ENCODE data around the gene RTN1. TPM values are rescaled to one million over a fixed set of nuclear protein-coding genes. Genes with fewer than 3 reads are reported as not detected.
A peak's percentile ranks its signal among the peaks of the same experiment; 100 is the strongest.

Gene RTN1
- total RNA-seq, 1 donor from 2014 or later, result not detected

GRCh38 chr14:59591641-59592370 lies 278.8 kb downstream of the RTN1 start:
- Histone ChIP-seq H3K4me3 (ENCODE audit: low read depth, low read length) (no peak overlapping the region), H3K27me3 (ENCODE audit: control insufficient read depth, insufficient read depth, low read length) (no peaks in the 10 kb centered on the region), H3K36me3 (ENCODE audit: control insufficient read depth, insufficient read depth, low read length) (no peaks in the 10 kb centered on the region)
- no peak for TF ChIP-seq CTCF (IDR thresholded peaks at IDR 0.05; ENCODE audit: insufficient read depth, low read length, severe bottlenecking)
- peak; percentile 47 for FAIRE-seq
- no peak for DNase-seq (ENCODE audit: low read depth)

- DNase-seq (ENCODE audit: low read depth) (no peak), FAIRE-seq (no peak)
- TF ChIP-seq CTCF (IDR thresholded peaks at IDR 0.05; ENCODE audit: insufficient read depth, low read length, severe bottlenecking), result no peak
Observed at GRCh38 chr14:59588101-59588500, 282.5 kb downstream of the RTN1 start.

DNA sequence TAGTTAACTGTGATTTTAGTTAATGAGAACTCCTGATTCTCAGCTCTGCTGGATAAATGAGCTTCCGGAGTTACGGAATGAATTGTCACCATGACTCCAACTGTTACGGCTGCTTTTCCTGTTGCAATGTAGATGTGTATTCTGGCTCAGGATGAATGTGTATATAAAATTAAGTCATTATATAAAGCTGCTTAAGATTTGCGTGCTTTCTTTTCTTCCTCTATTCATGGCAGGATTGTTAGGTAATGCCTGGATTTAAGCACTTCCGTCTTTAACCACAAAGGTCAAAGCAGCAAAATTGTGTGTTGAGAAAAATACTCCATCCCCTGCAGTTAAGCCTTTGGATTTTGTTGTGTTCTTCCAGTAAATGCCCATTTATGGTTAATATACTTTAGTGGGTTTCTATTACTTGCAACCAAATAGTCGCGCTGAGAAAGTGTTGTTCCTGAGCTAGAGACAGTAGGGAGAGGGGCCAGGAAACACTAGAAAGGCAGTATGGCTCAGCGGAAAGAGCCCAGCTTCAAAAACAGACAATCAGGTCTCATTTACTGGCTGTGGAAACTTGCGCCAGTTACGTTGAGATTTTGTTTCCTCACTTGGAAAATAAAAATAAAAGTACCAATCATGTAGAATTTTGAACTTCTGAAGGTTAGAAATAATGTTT lies 284.6 kb downstream of the RTN1 start:
- FAIRE-seq (no peak), DNase-seq (ENCODE audit: low read depth) (peak; percentile 55)
- Histone ChIP-seq H3K36me3 (ENCODE audit: control insufficient read depth, insufficient read depth, low read length) (no peaks in the 10 kb centered on the region), H3K27me3 (ENCODE audit: control insufficient read depth, insufficient read depth, low read length) (no peaks in the 10 kb centered on the region), H3K4me3 (ENCODE audit: low read depth, low read length) (no peak overlapping the region)
- no peak for TF ChIP-seq CTCF (IDR thresholded peaks at IDR 0.05; ENCODE audit: insufficient read depth, low read length, severe bottlenecking)

More at GRCh38 chr14:59588101-59588500, 282.5 kb downstream of the RTN1 start:
- H3K4me3 ChIP-seq (ENCODE audit: low read depth, low read length), result no peak overlapping the region
- no peaks in the 10 kb centered on the region for H3K27me3 ChIP-seq (ENCODE audit: control insufficient read depth, insufficient read depth, low read length)
- H3K36me3 ChIP-seq (ENCODE audit: control insufficient read depth, insufficient read depth, low read length), result no peaks in the 10 kb centered on the region

DNA sequence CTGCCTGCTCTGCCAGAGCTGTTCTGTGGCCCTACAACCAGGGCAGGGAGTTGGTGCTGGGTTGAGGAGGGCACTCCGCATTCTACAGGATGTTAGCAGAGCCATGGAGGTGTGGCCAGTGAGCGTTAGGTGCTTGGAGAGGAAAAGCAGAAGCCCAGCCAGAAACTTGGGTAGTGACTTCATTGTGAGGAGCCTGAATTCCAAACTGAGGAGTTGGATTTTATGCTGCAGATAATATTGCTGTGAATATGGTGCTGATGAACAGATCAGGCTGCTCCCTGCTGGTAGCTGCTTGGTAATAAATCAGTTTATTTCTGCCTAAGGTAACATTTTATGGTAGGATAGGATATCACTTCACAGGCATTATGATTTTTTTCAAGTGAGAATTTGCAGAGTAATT lies 286.8 kb downstream of the RTN1 start:
- Histone ChIP-seq H3K4me3 (ENCODE audit: low read depth, low read length) (no peak overlapping the region), H3K36me3 (ENCODE audit: control insufficient read depth, insufficient read depth, low read length) (no peaks in the 10 kb centered on the region), H3K27me3 (ENCODE audit: control insufficient read depth, insufficient read depth, low read length) (no peaks in the 10 kb centered on the region)
- FAIRE-seq (no peak), DNase-seq (ENCODE audit: low read depth) (peak; percentile 22)
- no peak for TF ChIP-seq CTCF (IDR thresholded peaks at IDR 0.05; ENCODE audit: insufficient read depth, low read length, severe bottlenecking)

DNA sequence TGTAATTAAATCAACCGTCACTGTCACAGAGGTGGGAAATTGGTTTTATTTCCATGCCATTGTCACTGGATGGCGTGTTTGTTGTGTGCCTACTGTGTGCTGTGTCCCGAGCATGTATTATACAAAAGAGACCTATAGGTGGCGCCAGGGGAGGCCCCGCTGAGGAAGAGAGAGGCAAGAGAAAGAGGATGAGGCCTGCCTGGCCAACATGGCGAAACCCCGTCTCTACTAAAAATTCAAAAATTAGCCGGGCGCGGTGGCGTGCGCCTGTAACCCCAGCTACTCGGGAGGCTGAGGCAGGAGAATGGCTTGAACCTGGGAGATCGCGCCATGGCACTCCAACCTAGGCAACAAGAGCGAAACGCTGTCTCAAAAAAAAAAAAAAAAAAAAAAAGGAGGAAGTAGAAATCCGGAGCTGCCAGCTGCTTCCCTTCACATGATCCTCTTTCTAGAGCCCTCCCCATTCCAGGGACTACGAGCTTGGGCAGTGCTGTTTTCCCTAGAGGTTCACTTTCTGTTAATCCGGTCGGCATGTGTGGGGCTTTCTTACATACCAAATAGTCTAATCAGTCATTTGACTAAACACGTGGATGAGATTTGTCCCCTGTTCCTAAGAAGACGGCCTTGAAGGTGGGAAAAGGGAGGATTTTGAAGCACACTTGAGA lies 287.6 kb downstream of the RTN1 start:
- Histone ChIP-seq H3K36me3 (ENCODE audit: control insufficient read depth, insufficient read depth, low read length) (no peaks in the 10 kb centered on the region), H3K27me3 (ENCODE audit: control insufficient read depth, insufficient read depth, low read length) (no peaks in the 10 kb centered on the region), H3K4me3 (ENCODE audit: low read depth, low read length) (no peak overlapping the region)
- no peak for DNase-seq (ENCODE audit: low read depth)
- FAIRE-seq, result no peak
- TF ChIP-seq CTCF (IDR thresholded peaks at IDR 0.05; ENCODE audit: insufficient read depth, low read length, severe bottlenecking), result no peak
